Thyroid gland (tissue), 4 donors: ENCODE measurements around the gene ST8SIA1. TPM values are rescaled to one million over a fixed set of nuclear protein-coding genes. Genes with fewer than 3 reads are reported as not detected.

Source experiments
- DNase-seq, 2 donors: peaks; one replicate each; pipeline ENCODE4 v3.0.0-alpha.2; 2019
- H3K27ac ChIP-seq, 3 donors: fragments of 200-600 bp; sonication (generic); 1 replicate in 2 of 3; 2 replicates in 1 of 3; pipeline ENCODE4 v1.5.1; 2016 to 2019; ENCODE audit warnings: mild to moderate bottlenecking in 1 of 3, moderate library complexity in 1 of 3
- H3K27me3 ChIP-seq: fragments of 200-600 bp; sonication (generic); one replicate; pipeline ENCODE4 v1.5.1; 2019
- H3K36me3 ChIP-seq, 2 donors: fragments of 200-600 bp; sonication (generic); one replicate each; pipeline ENCODE4 v1.5.1; 2016 to 2019
- H3K4me1 ChIP-seq, 2 donors: fragments of 200-600 bp; sonication (generic); one replicate each; pipeline ENCODE4 v1.5.1; 2017 to 2019
- H3K4me3 ChIP-seq, 3 donors: fragments of 200-600 bp; sonication (generic); replicated peaks in 1 of 3; 1 replicate in 2 of 3; 2 replicates in 1 of 3; pipeline ENCODE4 v1.5.1; 2016; ENCODE audit warnings: mild to moderate bottlenecking in 1 of 3
- H3K9me3 ChIP-seq: fragments of 200-600 bp; sonication (generic); one replicate; pipeline ENCODE4 v1.5.1; 2017
- POLR2A ChIP-seq, 2 donors: fragments of 450-650 bp; IDR thresholded peaks; one replicate each; pipeline ENCODE4 v1.6.1; 2017; ENCODE audit warnings: antibody characterized with exemption in 2 of 2, mild to moderate bottlenecking in 2 of 2, moderate library complexity in 1 of 2
- WGBS, 2 donors: methylation state at CpG; one replicate each; pipeline ENCODE4 v1.1.5; 2017; 5-methylcytosine and 5-hydroxymethylcytosine counted together
- intact Hi-C: fragments of 100-400 bp; cut with DNase I; formaldehyde crosslinking; loops from one replicate; pipeline ENCODE4 v1.15.1; 2023
- total RNA-seq, 4 donors: library from RNA; depleted of rRNA; stranded (reverse); fragments of >200 nt; gene quantifications; one replicate each; pipeline ENCODE4 v1.2.3, GENCODE V29; 2016
- TF ChIP-seq, protein P1 (sequence below), 6 experiments: fragments of 200-600 bp in 3 of 6; fragments of 450-650 bp in 3 of 6; sonication (generic) in 3 of 6; IDR thresholded peaks; one replicate each; pipeline ENCODE4 v1.5.1; 2016 to 2019; ENCODE audit warnings: antibody characterized with exemption in 6 of 6, mild to moderate bottlenecking in 2 of 6, inconsistent platforms in 1 of 6, moderate library complexity in 1 of 6

ST8SIA1 gene
- total RNA-seq, 4 donors from 2014 or later = 2.5 to 5.2 (median 4.9) TPM

DNA sequence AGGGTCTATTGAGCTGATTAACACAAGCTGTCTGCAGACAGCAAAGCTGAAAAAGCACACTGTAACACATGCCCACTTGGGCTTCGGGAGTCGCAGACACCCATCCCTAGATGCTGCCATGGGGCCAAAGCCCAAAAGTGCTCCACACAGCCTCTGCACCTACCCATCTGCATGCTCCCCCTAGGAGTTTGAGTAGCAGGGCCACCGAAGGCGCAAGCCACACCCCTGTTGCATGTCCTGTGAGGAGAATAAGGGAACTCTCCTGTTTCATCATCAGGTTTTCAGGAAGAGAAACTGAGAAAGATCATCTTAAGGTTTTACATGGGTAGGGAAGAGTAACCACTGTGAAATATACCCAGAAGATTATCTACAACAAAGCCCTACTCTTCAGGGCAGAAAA, 5.6 kb upstream of the ST8SIA1 start:
- Histone ChIP-seq H3K4me1 (no peaks in the 10 kb centered on the region), H3K27me3 (no peaks in the 10 kb centered on the region), H3K4me3 (no peak overlapping the region), H3K36me3 (no peaks in the 10 kb centered on the region), H3K9me3 (no peaks in the 10 kb centered on the region), H3K27ac (no peak overlapping the region)
- 82 to 92% methylated on average over 4 of the region's 4 CpGs for WGBS, 2 donors
- intact Hi-C loops = no loop called here
- TF ChIP-seq, protein P1, sequence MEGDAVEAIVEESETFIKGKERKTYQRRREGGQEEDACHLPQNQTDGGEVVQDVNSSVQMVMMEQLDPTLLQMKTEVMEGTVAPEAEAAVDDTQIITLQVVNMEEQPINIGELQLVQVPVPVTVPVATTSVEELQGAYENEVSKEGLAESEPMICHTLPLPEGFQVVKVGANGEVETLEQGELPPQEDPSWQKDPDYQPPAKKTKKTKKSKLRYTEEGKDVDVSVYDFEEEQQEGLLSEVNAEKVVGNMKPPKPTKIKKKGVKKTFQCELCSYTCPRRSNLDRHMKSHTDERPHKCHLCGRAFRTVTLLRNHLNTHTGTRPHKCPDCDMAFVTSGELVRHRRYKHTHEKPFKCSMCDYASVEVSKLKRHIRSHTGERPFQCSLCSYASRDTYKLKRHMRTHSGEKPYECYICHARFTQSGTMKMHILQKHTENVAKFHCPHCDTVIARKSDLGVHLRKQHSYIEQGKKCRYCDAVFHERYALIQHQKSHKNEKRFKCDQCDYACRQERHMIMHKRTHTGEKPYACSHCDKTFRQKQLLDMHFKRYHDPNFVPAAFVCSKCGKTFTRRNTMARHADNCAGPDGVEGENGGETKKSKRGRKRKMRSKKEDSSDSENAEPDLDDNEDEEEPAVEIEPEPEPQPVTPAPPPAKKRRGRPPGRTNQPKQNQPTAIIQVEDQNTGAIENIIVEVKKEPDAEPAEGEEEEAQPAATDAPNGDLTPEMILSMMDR (IDR thresholded peaks at IDR 0.05) = no peak
- TF ChIP-seq POLR2A (IDR thresholded peaks at IDR 0.05) = no peak
- no peak for DNase-seq

DNA sequence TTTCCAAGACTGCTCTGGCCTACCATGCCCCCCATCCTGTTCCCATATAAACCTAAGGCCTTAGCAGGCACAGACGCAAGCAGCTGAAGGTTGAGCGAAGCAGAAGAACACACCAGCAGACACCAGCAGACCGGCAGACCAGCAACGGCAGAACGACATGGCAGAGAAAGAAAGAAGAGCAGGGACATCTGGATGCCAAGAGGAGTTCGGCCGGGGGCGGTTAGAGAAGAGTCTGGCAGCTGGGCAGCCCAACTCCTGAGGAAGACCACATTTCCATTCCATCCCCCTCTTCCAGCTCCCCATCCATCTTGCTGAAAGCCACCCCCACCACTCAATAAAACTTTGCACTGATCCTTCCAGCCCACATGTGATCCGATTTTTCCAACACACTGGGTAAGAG, 5.2 kb upstream of the ST8SIA1 start:
- no peaks in the 10 kb centered on the region for H3K27me3 ChIP-seq
- no peaks in the 10 kb centered on the region for H3K4me1 ChIP-seq
- DNase-seq = no peak
- WGBS, 2 donors = 92 to 98% methylated on average over 9 of the region's 9 CpGs
- no peaks in the 10 kb centered on the region for H3K36me3 ChIP-seq
- H3K4me3 ChIP-seq = no peak overlapping the region
- H3K9me3 ChIP-seq = no peaks in the 10 kb centered on the region
- H3K27ac ChIP-seq = no peak overlapping the region
- TF ChIP-seq, protein P1 (IDR thresholded peaks at IDR 0.05) = no peak
- TF ChIP-seq POLR2A (IDR thresholded peaks at IDR 0.05) = no peak
- intact Hi-C loops = loop anchor here (5.0 to 10.0 kb wide), 3 partner anchors 105 to 257 kb away; no protein-coding TSS in a partner anchor

DNA sequence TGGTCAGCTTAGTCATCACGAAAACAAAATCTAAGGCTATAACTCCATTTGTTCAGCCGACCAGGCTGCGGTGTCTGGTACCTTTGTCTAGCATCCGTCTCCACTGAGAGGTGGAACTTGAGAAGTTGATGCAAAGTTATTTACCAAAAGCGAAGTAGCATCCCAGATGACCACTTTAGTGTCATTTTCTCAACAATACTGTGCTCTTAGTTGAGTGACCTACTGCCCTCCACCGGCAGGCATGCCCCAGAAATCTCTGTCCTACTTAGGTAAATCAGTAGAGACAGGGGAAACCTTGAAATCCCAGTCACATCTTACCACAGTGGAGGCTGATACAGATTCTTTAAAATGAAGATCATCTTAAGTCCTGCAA, 1.3 kb upstream of the ST8SIA1 start:
- H3K9me3 ChIP-seq = no peaks in the 10 kb centered on the region
- WGBS, 2 donors = 5 to 10% methylated on average over 6 of the region's 6 CpGs
- no peaks in the 10 kb centered on the region for H3K36me3 ChIP-seq
- H3K4me3 ChIP-seq = peak overlapping the region in 2 of 3 donors; percentile 19 to 43
- intact Hi-C loops = loop anchor here (5.0 to 10.0 kb wide), 3 partner anchors 109 to 253 kb away; no protein-coding TSS in a partner anchor
- H3K27ac ChIP-seq = peak overlapping the region in 1 of 3 donors; percentile 44
- H3K27me3 ChIP-seq = no peaks in the 10 kb centered on the region
- no peak for TF ChIP-seq POLR2A (IDR thresholded peaks at IDR 0.05)
- TF ChIP-seq, protein P1 (IDR thresholded peaks at IDR 0.05) = peak in 3 of 6 experiments; percentile 9 to 41 (median 26)
- peak; percentile 41 to 43 for DNase-seq
- peaks cover 4 to 6% of the 10 kb centered on the region in 2 donors for H3K4me1 ChIP-seq

DNA sequence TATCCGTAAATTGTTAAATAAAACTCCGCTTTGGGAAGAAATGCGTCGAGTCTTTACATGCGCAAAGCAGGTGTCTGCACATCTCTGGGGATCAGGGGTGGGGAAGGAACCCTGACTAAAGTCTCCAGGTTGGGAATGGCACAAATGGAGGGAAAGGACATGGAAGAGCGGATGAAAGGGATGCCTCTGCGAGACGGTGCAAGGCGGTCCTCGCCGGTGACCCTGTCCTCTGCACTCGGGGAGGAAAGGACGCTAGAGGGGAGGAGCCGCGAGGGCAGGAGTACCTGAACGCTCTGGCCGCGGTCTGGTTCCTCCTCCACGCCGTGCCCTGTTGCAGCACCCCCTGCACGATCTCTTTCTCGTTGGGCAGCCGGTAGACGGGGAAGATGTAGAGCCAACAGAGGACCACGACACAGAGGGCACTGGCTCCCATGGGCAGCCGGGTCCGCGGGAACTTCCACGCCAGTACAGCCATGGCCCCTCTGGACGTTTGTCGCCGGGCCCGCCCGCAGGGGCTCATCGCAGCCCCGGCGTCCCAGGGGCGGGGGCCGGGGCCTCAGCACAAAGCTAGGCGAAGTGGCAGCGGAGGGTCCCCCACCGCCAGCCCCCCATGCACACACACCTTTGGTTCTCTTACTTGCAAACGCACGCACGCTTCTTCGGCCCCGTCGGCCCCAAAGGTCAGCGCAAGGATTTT, 646 bp downstream of the ST8SIA1 start:
- Histone ChIP-seq H3K27ac (peak overlapping the region in 1 of 3 donors; percentile 15), H3K4me1 (peaks cover 4 to 6% of the 10 kb centered on the region in 2 donors), H3K9me3 (no peaks in the 10 kb centered on the region), H3K36me3 (no peaks in the 10 kb centered on the region), H3K4me3 (peak overlapping the region in 2 of 3 donors; percentile 32 to 43), H3K27me3 (no peaks in the 10 kb centered on the region)
- intact Hi-C loops = loop anchor here (10.0 kb wide), 1 partner anchor 111 kb away; no protein-coding TSS in a partner anchor
- peak in 1 of 2 donors; percentile 15 for TF ChIP-seq POLR2A (IDR thresholded peaks at IDR 0.05)
- TF ChIP-seq, protein P1 (IDR thresholded peaks at IDR 0.05) = no peak
- DNase-seq = peak; percentile 24 to 42
- 8 to 13% methylated on average over 27 to 41 of the region's 49 CpGs for WGBS, 2 donors

DNA sequence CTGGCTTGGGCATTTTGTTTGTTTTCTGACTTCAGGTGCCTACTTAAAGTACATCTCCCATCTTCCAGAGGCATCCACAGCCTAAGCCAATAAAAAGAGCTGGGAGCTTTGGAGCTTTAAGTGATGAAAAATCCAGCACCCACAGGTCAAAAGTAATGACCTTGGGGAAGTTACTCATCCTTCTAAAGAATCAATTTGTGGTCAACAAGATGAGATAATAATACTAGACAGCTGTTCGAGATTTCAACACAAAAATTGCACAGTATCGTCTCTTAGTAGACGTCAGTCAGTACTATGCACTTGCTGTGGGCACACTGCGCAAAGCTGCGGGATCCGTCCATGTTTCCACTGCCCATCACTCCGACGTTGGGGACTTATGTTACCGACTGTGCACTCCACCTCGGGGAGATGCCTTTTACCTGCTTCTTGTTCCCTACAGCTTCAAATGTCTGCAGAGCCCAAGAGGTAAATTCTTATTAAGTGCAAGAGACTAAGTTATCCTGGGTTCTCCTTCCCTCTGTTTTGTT, 1.3 kb downstream of the ST8SIA1 start:
- intact Hi-C loops = loop anchor here (10.0 kb wide), 1 partner anchor 112 kb away; no protein-coding TSS in a partner anchor
- WGBS, 2 donors = 58 to 64% methylated on average over 10 of the region's 10 CpGs
- no peak overlapping the region for H3K4me3 ChIP-seq
- peaks cover 4 to 6% of the 10 kb centered on the region in 2 donors for H3K4me1 ChIP-seq
- no peaks in the 10 kb centered on the region for H3K9me3 ChIP-seq
- H3K27ac ChIP-seq = no peak overlapping the region
- DNase-seq = no peak
- TF ChIP-seq, protein P1 (IDR thresholded peaks at IDR 0.05) = no peak
- TF ChIP-seq POLR2A (IDR thresholded peaks at IDR 0.05) = no peak
- H3K36me3 ChIP-seq = no peaks in the 10 kb centered on the region
- H3K27me3 ChIP-seq = no peaks in the 10 kb centered on the region
